Thyroid gland (tissue), 4 donors: Measurements from ENCODE around the gene ANK3.

ENCODE experiments used
- POLR2A ChIP-seq, 2 donors: fragments of 450-650 bp; IDR thresholded peaks; one replicate each; pipeline ENCODE4 v1.6.1; 2017; ENCODE audit warnings: antibody characterized with exemption in 2 of 2, mild to moderate bottlenecking in 2 of 2, moderate library complexity in 1 of 2
- TF ChIP-seq, protein P1 (sequence below), 6 experiments: fragments of 200-600 bp in 3 of 6; fragments of 450-650 bp in 3 of 6; sonication (generic) in 3 of 6; IDR thresholded peaks; one replicate each; pipeline ENCODE4 v1.5.1; 2016 to 2019; ENCODE audit warnings: antibody characterized with exemption in 6 of 6, mild to moderate bottlenecking in 2 of 6, inconsistent platforms in 1 of 6, moderate library complexity in 1 of 6

DNA sequence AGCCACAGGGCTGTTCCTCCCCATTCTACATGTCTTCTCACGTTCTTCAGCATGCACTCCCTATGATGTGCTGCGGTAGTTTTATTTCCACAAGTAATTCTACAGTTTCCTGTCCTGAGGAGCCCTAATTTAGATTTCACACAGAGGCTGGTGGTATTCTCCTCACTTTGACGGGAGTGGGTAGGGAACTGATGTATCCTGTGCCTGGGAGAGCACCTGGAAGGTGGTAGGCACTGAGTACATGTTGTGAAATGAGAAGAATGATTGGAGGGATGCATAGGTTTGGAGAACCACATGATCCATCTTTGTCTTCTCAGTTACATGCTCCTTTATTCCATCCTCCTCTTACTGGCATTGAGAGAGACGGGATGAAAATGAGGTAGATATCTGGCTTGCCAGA lies 365.2 kb downstream of the ANK3 start:
- no peak for TF ChIP-seq POLR2A (IDR thresholded peaks at IDR 0.05)
- TF ChIP-seq, protein P1, sequence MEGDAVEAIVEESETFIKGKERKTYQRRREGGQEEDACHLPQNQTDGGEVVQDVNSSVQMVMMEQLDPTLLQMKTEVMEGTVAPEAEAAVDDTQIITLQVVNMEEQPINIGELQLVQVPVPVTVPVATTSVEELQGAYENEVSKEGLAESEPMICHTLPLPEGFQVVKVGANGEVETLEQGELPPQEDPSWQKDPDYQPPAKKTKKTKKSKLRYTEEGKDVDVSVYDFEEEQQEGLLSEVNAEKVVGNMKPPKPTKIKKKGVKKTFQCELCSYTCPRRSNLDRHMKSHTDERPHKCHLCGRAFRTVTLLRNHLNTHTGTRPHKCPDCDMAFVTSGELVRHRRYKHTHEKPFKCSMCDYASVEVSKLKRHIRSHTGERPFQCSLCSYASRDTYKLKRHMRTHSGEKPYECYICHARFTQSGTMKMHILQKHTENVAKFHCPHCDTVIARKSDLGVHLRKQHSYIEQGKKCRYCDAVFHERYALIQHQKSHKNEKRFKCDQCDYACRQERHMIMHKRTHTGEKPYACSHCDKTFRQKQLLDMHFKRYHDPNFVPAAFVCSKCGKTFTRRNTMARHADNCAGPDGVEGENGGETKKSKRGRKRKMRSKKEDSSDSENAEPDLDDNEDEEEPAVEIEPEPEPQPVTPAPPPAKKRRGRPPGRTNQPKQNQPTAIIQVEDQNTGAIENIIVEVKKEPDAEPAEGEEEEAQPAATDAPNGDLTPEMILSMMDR (IDR thresholded peaks at IDR 0.05): no peak
